ENCODE results near the gene RALGAPA2.

DNA sequence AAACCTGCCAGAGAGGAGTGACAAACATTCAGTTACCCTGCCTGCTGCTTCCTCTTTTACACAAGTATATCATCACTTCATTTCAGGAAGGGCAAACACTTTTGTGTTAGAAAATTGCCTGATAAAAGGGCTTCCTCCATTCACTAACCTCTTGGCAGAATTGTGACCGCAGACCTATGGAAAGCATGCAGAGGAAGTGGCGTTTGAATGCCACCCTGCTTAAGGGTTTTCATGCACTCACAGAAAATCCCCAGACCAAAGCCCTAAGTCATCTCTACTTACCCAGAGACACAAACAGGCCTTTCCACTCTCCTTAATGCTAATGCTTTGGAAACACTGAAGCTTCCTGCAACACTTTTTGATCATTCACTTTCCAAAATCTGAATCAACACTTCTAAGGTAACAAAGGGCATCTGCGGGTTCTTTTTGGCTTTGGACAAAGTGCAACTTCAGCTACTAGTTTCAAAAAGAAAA, 22.1 kb upstream of the RALGAPA2 start:
- TF ChIP-seq CTCF (IDR thresholded peaks at IDR 0.05) (no peak), POLR2AphosphoS5 (IDR thresholded peaks at IDR 0.05; ENCODE audit: low read depth, low read length) (no peak), REST (IDR thresholded peaks at IDR 0.05; ENCODE audit: insufficient read depth in 1 of 2, low read depth in 2 of 2, low read length in 1 of 2) (no peak), TCF7L2 (IDR thresholded peaks at IDR 0.05; ENCODE audit: low read depth, low read length) (no peak), SIN3A (IDR thresholded peaks at IDR 0.05; ENCODE audit: borderline replicate concordance, insufficient read depth, low read depth, low read length) (no peak)

All from Panc1 (cell line).